AG09309 (cell line): ENCODE data around the gene PTPN4.
A peak's percentile ranks its signal among the peaks of the same experiment; 100 is the strongest.

Source experiments
- DNase-seq: peaks from one replicate; pipeline ENCODE4 v3.0.0-alpha.2; 2010; ENCODE audit warnings: low read depth
- H3K4me3 ChIP-seq: 2 replicates; pipeline ENCODE4 v1.5.1; 2011; ENCODE audit warnings: mild to moderate bottlenecking, low read depth, low read length, moderate library complexity; ENCODE audit not compliant: control insufficient read depth
- TF ChIP-seq, protein P1 (sequence below): IDR thresholded peaks from 2 replicates; pipeline ENCODE4 v1.5.1; 2011; ENCODE audit warnings: mild to moderate bottlenecking, low read depth, low read length, inconsistent platforms; ENCODE audit not compliant: insufficient read depth, control insufficient read depth; ENCODE audit errors: missing control alignments

The PTPN4 gene

DNA sequence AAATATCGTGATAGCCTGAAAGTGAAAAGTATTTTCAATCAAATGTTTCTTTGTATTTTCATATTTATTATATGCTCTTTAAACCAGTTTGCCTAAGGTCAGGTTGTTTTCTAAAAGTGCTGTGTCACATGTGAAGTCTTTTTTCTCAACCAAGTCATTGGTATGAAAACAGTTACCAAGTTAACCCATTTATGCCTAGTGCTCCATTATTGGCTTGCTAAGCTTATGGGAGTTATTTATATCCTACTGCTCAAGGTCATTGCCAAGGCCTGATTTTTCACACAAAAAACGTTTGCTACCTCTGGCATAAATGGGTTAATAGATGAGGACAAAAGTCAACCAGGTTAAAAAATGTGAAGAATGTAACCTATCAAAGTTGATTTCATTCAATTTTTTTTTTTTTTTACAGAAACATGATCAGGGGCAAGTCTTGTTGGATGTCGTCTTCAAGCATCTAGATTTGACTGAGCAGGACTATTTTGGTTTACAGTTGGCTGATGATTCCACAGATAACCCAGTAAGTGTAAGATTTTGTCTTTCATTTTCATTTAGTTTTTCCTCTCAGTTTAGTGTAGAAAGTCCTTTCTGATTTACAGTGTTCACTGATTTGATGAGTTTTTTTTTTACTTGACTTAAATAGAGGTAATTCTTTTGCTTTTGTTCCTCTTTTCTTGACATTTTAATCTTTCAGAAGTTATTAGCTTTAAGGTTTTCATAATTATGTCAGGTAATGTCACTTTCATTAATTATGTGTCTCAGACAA is 102.6 kb downstream of the PTPN4 start:
- TF ChIP-seq, protein P1, sequence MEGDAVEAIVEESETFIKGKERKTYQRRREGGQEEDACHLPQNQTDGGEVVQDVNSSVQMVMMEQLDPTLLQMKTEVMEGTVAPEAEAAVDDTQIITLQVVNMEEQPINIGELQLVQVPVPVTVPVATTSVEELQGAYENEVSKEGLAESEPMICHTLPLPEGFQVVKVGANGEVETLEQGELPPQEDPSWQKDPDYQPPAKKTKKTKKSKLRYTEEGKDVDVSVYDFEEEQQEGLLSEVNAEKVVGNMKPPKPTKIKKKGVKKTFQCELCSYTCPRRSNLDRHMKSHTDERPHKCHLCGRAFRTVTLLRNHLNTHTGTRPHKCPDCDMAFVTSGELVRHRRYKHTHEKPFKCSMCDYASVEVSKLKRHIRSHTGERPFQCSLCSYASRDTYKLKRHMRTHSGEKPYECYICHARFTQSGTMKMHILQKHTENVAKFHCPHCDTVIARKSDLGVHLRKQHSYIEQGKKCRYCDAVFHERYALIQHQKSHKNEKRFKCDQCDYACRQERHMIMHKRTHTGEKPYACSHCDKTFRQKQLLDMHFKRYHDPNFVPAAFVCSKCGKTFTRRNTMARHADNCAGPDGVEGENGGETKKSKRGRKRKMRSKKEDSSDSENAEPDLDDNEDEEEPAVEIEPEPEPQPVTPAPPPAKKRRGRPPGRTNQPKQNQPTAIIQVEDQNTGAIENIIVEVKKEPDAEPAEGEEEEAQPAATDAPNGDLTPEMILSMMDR: no peak
- DNase-seq: no peak
- no peak overlapping the region for H3K4me3 ChIP-seq

DNA sequence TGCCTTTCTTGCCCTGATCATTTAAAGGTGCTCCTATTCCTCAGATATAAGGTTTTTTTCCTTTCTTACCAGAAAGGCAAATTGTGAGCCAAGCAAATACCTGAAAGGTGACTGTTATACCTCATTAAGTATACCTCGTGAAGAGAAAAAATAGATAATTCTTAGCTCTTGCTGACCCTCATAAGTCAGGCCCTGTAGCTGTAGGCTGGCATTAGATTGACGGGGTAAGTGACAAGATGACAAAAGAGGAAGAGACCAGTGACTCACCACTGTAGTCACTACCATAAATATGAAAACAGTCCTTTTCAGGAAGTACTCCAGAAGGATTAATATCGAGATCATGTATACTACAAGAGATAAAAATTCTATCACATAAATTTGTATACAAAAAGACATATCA is 104.6 kb downstream of the PTPN4 start:
- DNase-seq: no peak
- TF ChIP-seq, protein P1: no peak
- H3K4me3 ChIP-seq: no peak overlapping the region

DNA sequence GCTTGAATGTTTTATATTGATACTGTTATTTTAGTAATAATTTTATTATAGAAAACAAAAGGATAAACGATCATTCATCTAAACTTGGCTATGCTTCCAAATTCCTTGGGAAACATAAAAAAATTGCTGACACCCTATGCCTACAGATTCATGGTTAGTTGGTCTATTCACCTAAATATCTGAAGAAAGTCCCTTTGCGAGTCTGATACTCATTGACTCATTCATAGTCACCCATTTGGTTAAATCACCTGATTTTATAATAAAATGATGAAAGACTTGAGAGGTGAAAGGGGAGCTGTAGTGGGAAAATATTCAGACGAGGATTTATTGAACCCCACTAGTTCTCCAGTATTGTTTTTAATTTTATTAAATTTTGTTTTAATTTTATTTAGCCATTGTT is 112.0 kb downstream of the PTPN4 start:
- H3K4me3 ChIP-seq: no peak overlapping the region
- DNase-seq: no peak
- TF ChIP-seq, protein P1: no peak

DNA sequence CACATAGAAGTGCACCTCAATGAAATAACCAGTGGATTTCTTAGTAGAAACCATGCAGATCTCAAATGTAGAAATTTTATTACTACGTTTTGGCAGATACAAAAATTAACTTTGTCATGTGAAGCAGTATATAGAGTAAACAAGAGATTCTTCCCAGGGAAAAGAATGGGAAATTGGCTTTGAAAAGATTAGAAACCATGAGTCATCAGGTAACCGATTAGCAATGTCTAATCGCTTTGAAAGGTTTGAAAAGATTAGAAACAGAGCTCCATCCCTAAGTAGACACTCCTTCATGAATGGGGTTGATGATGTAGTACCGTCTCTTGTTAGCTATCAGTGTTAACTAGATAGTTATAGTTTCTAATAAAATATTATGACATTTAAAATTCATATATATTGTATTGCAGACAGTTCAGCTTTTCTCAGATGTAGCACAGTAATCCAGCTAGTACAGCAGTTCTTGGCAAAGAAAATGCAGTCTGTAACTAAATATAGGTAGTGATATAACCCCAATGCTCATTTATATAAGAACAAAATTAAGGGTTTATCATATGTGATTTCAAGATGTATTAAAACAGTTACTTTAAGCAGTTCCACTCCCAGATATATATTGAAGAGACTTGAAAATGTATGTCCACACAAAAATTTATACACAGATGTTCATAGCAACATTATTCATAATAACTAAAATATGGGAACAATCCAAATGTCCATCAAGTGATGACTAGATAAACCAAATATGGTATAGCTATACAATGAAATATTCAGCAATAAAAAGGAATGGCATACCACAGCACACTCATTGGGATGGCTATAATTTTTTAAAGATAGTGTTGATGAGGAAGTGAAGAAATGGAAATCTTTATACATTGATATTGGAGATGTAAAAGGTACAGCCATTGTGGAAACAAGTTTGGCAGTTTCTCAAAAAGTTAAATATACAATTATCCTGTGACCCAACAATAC is 113.9 kb downstream of the PTPN4 start:
- DNase-seq: no peak
- TF ChIP-seq, protein P1: no peak
- no peak overlapping the region for H3K4me3 ChIP-seq

DNA sequence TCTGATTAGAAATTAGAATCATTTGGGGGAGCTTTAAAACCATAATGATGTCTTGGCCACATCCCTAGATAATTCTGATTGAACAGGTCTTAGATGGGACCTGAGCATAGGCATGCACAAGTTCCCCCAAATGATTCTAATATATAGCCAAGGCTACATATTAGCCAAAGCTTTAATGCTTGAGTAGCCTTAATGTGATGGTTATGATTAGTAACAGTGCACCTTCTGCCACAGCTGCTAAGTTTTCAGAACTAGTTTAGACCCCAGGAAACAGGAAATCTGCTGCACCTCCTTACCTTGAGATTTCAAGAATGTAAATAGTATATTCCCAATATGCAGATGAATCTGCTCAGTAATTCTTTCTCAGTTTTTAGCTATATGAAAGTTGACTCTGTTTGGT is 119.8 kb downstream of the PTPN4 start:
- TF ChIP-seq, protein P1: no peak
- DNase-seq: no peak
- H3K4me3 ChIP-seq: no peak overlapping the region

DNA sequence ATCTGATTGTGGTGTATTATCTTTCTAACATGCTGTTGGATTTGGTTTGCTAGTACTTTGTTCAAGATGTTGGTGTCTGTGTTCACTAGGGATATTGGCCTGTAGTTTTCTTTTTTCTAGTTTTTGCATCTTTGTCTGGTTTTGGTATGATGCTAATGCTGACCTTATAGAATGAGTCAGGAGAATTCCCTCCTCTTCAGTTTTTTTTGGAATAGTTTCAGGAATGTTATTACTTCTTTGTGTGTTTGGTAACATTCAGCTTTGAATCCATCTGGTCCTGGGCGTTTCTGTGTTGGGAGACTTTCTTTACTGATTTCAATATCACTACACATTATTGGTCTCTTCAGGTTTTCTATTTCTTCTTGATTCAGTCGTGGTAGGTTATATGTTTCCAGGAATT is 129.0 kb downstream of the PTPN4 start:
- TF ChIP-seq, protein P1: no peak
- peak; percentile 63 for DNase-seq
- no peak overlapping the region for H3K4me3 ChIP-seq
